ENCODE data around the gene JARID2. TPM values are rescaled to one million over a fixed set of nuclear protein-coding genes. Genes with fewer than 3 reads are reported as not detected.

Gene JARID2
- total and polyA plus RNA-seq, 2 of the 8 experiments (the other 6 are each of a cell fraction or from before 2014, with no cell fraction given) = 60.1 to 239 TPM

DNA sequence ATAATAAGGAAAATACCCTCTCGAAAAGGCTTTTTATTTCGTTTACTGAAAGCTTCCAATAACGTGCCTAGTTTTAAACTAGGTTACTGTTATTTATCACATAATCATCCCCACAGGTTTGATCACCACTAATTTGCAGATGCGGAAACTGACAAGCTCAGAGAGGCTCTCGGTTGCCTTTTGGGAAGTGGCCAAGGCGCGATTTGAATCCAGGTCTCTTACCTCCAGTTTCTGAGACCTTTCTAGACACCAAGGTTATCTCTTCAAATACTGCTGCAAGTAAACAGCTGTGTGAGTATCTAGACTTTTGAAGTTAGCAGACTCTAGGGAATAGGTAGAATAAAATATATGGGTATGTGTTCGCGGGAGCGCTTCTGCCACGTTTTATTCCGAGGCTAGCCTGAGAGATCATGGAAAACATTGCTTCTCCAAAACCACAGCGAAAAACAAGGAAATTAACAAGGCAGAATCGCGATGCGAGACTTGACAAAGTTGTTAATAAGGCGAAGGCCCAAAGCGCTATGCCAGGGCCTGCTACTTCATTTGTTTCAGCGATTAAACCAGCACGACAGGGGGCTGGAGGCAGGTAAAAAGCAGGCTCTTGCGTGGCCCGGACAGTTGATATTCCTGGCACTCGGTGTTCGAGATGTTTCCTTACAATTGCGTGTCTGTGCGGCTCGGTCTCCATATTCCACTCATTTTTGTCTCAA, 1.8 kb upstream of the JARID2 start (continued):
- TF ChIP-seq, protein P1, sequence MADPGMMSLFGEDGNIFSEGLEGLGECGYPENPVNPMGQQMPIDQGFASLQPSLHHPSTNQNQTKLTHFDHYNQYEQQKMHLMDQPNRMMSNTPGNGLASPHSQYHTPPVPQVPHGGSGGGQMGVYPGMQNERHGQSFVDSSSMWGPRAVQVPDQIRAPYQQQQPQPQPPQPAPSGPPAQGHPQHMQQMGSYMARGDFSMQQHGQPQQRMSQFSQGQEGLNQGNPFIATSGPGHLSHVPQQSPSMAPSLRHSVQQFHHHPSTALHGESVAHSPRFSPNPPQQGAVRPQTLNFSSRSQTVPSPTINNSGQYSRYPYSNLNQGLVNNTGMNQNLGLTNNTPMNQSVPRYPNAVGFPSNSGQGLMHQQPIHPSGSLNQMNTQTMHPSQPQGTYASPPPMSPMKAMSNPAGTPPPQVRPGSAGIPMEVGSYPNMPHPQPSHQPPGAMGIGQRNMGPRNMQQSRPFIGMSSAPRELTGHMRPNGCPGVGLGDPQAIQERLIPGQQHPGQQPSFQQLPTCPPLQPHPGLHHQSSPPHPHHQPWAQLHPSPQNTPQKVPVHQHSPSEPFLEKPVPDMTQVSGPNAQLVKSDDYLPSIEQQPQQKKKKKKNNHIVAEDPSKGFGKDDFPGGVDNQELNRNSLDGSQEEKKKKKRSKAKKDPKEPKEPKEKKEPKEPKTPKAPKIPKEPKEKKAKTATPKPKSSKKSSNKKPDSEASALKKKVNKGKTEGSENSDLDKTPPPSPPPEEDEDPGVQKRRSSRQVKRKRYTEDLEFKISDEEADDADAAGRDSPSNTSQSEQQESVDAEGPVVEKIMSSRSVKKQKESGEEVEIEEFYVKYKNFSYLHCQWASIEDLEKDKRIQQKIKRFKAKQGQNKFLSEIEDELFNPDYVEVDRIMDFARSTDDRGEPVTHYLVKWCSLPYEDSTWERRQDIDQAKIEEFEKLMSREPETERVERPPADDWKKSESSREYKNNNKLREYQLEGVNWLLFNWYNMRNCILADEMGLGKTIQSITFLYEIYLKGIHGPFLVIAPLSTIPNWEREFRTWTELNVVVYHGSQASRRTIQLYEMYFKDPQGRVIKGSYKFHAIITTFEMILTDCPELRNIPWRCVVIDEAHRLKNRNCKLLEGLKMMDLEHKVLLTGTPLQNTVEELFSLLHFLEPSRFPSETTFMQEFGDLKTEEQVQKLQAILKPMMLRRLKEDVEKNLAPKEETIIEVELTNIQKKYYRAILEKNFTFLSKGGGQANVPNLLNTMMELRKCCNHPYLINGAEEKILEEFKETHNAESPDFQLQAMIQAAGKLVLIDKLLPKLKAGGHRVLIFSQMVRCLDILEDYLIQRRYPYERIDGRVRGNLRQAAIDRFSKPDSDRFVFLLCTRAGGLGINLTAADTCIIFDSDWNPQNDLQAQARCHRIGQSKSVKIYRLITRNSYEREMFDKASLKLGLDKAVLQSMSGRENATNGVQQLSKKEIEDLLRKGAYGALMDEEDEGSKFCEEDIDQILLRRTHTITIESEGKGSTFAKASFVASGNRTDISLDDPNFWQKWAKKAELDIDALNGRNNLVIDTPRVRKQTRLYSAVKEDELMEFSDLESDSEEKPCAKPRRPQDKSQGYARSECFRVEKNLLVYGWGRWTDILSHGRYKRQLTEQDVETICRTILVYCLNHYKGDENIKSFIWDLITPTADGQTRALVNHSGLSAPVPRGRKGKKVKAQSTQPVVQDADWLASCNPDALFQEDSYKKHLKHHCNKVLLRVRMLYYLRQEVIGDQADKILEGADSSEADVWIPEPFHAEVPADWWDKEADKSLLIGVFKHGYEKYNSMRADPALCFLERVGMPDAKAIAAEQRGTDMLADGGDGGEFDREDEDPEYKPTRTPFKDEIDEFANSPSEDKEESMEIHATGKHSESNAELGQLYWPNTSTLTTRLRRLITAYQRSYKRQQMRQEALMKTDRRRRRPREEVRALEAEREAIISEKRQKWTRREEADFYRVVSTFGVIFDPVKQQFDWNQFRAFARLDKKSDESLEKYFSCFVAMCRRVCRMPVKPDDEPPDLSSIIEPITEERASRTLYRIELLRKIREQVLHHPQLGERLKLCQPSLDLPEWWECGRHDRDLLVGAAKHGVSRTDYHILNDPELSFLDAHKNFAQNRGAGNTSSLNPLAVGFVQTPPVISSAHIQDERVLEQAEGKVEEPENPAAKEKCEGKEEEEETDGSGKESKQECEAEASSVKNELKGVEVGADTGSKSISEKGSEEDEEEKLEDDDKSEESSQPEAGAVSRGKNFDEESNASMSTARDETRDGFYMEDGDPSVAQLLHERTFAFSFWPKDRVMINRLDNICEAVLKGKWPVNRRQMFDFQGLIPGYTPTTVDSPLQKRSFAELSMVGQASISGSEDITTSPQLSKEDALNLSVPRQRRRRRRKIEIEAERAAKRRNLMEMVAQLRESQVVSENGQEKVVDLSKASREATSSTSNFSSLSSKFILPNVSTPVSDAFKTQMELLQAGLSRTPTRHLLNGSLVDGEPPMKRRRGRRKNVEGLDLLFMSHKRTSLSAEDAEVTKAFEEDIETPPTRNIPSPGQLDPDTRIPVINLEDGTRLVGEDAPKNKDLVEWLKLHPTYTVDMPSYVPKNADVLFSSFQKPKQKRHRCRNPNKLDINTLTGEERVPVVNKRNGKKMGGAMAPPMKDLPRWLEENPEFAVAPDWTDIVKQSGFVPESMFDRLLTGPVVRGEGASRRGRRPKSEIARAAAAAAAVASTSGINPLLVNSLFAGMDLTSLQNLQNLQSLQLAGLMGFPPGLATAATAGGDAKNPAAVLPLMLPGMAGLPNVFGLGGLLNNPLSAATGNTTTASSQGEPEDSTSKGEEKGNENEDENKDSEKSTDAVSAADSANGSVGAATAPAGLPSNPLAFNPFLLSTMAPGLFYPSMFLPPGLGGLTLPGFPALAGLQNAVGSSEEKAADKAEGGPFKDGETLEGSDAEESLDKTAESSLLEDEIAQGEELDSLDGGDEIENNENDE (IDR thresholded peaks at IDR 0.05; ENCODE audit: insufficient replicate concordance, low read length) = no peak
- TF ChIP-seq EZH2 (IDR thresholded peaks at IDR 0.05; ENCODE audit: low read depth, low read length, severe bottlenecking) (no peak), RNF2 (IDR thresholded peaks at IDR 0.05; ENCODE audit: borderline replicate concordance, low read depth, low read length, missing control alignments, poor library complexity, severe bottlenecking) (no peak), ZNF274 (IDR thresholded peaks at IDR 0.05; ENCODE audit: borderline replicate concordance, extremely low read depth, low read length) (no peak), POU5F1 (IDR thresholded peaks at IDR 0.05; ENCODE audit: low read depth, low read length) (no peak), SAP30 (IDR thresholded peaks at IDR 0.05; ENCODE audit: insufficient read depth, insufficient replicate concordance, low read length) (peak; percentile 10), FOSL1 (IDR thresholded peaks at IDR 0.05; ENCODE audit: insufficient read depth, low read depth, low read length) (no peak), TBP (IDR thresholded peaks at IDR 0.05; ENCODE audit: low read depth, low read length) (no peak), CHD1 (IDR thresholded peaks at IDR 0.05; ENCODE audit: low read depth, low read length) (no peak)
